ENCODE data around the gene DNAI2. TPM values are rescaled to one million over a fixed set of nuclear protein-coding genes. Genes with fewer than 3 reads are reported as not detected.

Gene DNAI2
- polyA plus RNA-seq, 1 of the 3 experiments (the other 2 are of a cell fraction), result not detected

GRCh38 chr17:74270333-74270732, 3.7 kb upstream of the DNAI2 start:
- no peaks in the 10 kb centered on the region for H3K79me2 ChIP-seq (ENCODE audit: insufficient read depth)
- no peaks in the 10 kb centered on the region for H3K9me2 ChIP-seq
- POLR2A ChIA-PET, result no interaction called here
- H2AFZ ChIP-seq (ENCODE audit: low read depth), result no peak overlapping the region
- CTCF ChIA-PET, result interaction anchor here (1.1 to 2.1 kb wide), 5 partner anchors 9 to 98 kb away, joined by 3 to 4 read pairs (median 4); no protein-coding TSS in a partner anchor
- no peaks in the 10 kb centered on the region for H4K20me1 ChIP-seq (ENCODE audit: insufficient read depth)
- H3K4me2 ChIP-seq, result no peak overlapping the region
- WGBS (ENCODE audit: low lambda C conversion rate), result 51% methylated on average over 10 of the region's 10 CpGs
- DNase-seq, result no peak
- H3K4me1 ChIP-seq (ENCODE audit: control insufficient read depth in 1 of 2, insufficient read depth in 2 of 2, low read depth in 1 of 2, low read length in 1 of 2), result no peaks in the 10 kb centered on the region
- no peaks in the 10 kb centered on the region for H3K27me3 ChIP-seq (ENCODE audit: insufficient read depth)
- no peak overlapping the region for H3K27ac ChIP-seq (ENCODE audit: low read depth in 2 of 2, low read length in 1 of 2)
- no peak overlapping the region for H3K9ac ChIP-seq
- TF ChIP-seq CHD2 (IDR thresholded peaks at IDR 0.05; ENCODE audit: low read length, partially characterized antibody) (no peak), RFX5 (IDR thresholded peaks at IDR 0.05; ENCODE audit: low read length) (no peak), FOXM1 (IDR thresholded peaks at IDR 0.05; ENCODE audit: low read depth) (no peak), TEAD4 (IDR thresholded peaks at IDR 0.05; ENCODE audit: borderline replicate concordance, insufficient read depth) (no peak), ELF1 (IDR thresholded peaks at IDR 0.05) (no peak), NRF1 (IDR thresholded peaks at IDR 0.05; ENCODE audit: low read depth, low read length) (no peak), TCF12 (IDR thresholded peaks at IDR 0.05) (no peak), FOXJ3 (CRISPR knock-in tag; IDR thresholded peaks at IDR 0.05) (no peak), EP300 (IDR thresholded peaks at IDR 0.05; ENCODE audit: borderline replicate concordance in 1 of 2, low read depth in 1 of 2, low read length in 1 of 2) (no peak), POLR2AphosphoS5 (IDR thresholded peaks at IDR 0.05; ENCODE audit: low read depth, low read length) (no peak)
- TF ChIP-seq, protein P1, sequence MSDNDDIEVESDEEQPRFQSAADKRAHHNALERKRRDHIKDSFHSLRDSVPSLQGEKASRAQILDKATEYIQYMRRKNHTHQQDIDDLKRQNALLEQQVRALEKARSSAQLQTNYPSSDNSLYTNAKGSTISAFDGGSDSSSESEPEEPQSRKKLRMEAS (IDR thresholded peaks at IDR 0.05; ENCODE audit: low read depth), result no peak
- no peak overlapping the region for H3K4me3 ChIP-seq (ENCODE audit: low read depth in 2 of 2, low read length in 1 of 2)
- H3K36me3 ChIP-seq (replicated peaks in 1 of 2; ENCODE audit: control insufficient read depth in 1 of 2, insufficient read depth in 2 of 2, low read length in 1 of 2), result no peaks in the 10 kb centered on the region
- no peaks in the 10 kb centered on the region for H3F3A ChIP-seq (replicated peaks; ENCODE audit: insufficient read depth)
- no peaks in the 10 kb centered on the region for H3K9me3 ChIP-seq

- no peaks in the 10 kb centered on the region for H4K20me1 ChIP-seq (ENCODE audit: insufficient read depth)
- CTCF ChIA-PET, result interaction anchor here (0.8 to 2.1 kb wide), 7 partner anchors 10 to 186 kb away, joined by 3 to 4 read pairs (median 3); no protein-coding TSS in a partner anchor
- H3K36me3 ChIP-seq (replicated peaks in 1 of 2; ENCODE audit: control insufficient read depth in 1 of 2, insufficient read depth in 2 of 2, low read length in 1 of 2), result no peaks in the 10 kb centered on the region
- no peaks in the 10 kb centered on the region for H3K27me3 ChIP-seq (ENCODE audit: insufficient read depth)
- H3K4me1 ChIP-seq (ENCODE audit: control insufficient read depth in 1 of 2, insufficient read depth in 2 of 2, low read depth in 1 of 2, low read length in 1 of 2), result no peaks in the 10 kb centered on the region
- H3K27ac ChIP-seq (ENCODE audit: low read depth in 2 of 2, low read length in 1 of 2), result no peak overlapping the region
- H3K9me3 ChIP-seq, result no peaks in the 10 kb centered on the region
- no peaks in the 10 kb centered on the region for H3F3A ChIP-seq (replicated peaks; ENCODE audit: insufficient read depth)
- H3K9me2 ChIP-seq, result no peaks in the 10 kb centered on the region
- H3K79me2 ChIP-seq (ENCODE audit: insufficient read depth), result no peaks in the 10 kb centered on the region
- no peak for DNase-seq
- WGBS (ENCODE audit: low lambda C conversion rate), result 45% methylated on average over 3 of the region's 3 CpGs
- no peak overlapping the region for H3K9ac ChIP-seq
- H3K4me3 ChIP-seq (ENCODE audit: low read depth in 2 of 2, low read length in 1 of 2), result no peak overlapping the region
- no peak overlapping the region for H2AFZ ChIP-seq (ENCODE audit: low read depth)
- POLR2A ChIA-PET, result no interaction called here
- H3K4me2 ChIP-seq, result no peak overlapping the region
- TF ChIP-seq EZH2phosphoT487 (IDR thresholded peaks at IDR 0.05; ENCODE audit: borderline replicate concordance, low read depth) (no peak), ZBTB33 (IDR thresholded peaks at IDR 0.05; ENCODE audit: borderline replicate concordance, low read depth) (no peak), TEAD4 (IDR thresholded peaks at IDR 0.05; ENCODE audit: borderline replicate concordance, insufficient read depth) (no peak), TAF1 (IDR thresholded peaks at IDR 0.05; ENCODE audit: borderline replicate concordance, low read depth, low read length) (no peak), RCOR1 (IDR thresholded peaks at IDR 0.05; ENCODE audit: low read length) (no peak)
These were observed 2.8 kb upstream of the DNAI2 start for GRCh38 chr17:74271281-74271680.

All from SK-N-SH (cell line).